Natural killer cell (primary cell): Measurements from ENCODE around the gene DIPK1A. TPM values are rescaled to one million over a fixed set of nuclear protein-coding genes. Genes with fewer than 3 reads are reported as not detected.

Experiments used
- ATAC-seq, 3 donors: fragments of 150-1000 bp in 2 of 3; fragments of 200-7000 bp in 1 of 3; cut with Tn5 transposase; 1 replicate in 1 of 3; 2 replicates in 2 of 3; pipeline ENCODE4 v1.10.0; 2021; ENCODE audit warnings: mild to moderate bottlenecking in 2 of 3, moderate library complexity in 2 of 3
- DNase-seq, 2 donors: peaks; one replicate each; pipeline versions ENCODE4 v3.0.0 to v3.0.0-alpha.2; 2013 to 2021; ENCODE audit warnings: mixed read lengths in 1 of 2
- H3K27ac ChIP-seq: one replicate; pipeline ENCODE4 v1.5.1; 2013; ENCODE audit warnings: mild to moderate bottlenecking, low read length
- H3K27me3 ChIP-seq: one replicate; pipeline ENCODE4 v1.6.1; 2013; ENCODE audit warnings: low read length; ENCODE audit not compliant: control insufficient read depth, insufficient read depth
- H3K36me3 ChIP-seq: one replicate; pipeline ENCODE4 v1.6.1; 2013; ENCODE audit warnings: low read length; ENCODE audit not compliant: control insufficient read depth, insufficient read depth
- H3K4me1 ChIP-seq: one replicate; pipeline ENCODE4 v1.6.1; 2013; ENCODE audit warnings: low read length; ENCODE audit not compliant: control insufficient read depth, insufficient read depth
- H3K4me3 ChIP-seq: one replicate; pipeline ENCODE4 v1.5.1; 2013; ENCODE audit warnings: low read length
- H3K9me3 ChIP-seq: one replicate; pipeline ENCODE4 v1.6.1; 2013; ENCODE audit warnings: low read length; ENCODE audit not compliant: control insufficient read depth, insufficient read depth
- H3K27ac Mint-ChIP-seq, 2 donors: one replicate each; pipeline ENCODE4 v1.8.0; 2022; ENCODE audit warnings: mild to moderate bottlenecking in 2 of 2, mixed read lengths in 2 of 2, moderate library complexity in 1 of 2
- H3K27me3 Mint-ChIP-seq, 2 donors: one replicate each; pipeline ENCODE4 v1.8.0; 2022; ENCODE audit warnings: low read depth in 2 of 2, mixed read lengths in 2 of 2
- H3K36me3 Mint-ChIP-seq: one replicate; pipeline ENCODE4 v1.8.0; 2022; ENCODE audit warnings: mixed read lengths
- H3K4me1 Mint-ChIP-seq, 2 donors: one replicate each; pipeline ENCODE4 v1.8.0; 2022; ENCODE audit warnings: mixed read lengths in 2 of 2
- H3K4me3 Mint-ChIP-seq: one replicate; pipeline ENCODE4 v1.8.0; 2022; ENCODE audit warnings: mild to moderate bottlenecking, moderate library complexity, mixed read lengths
- H3K9me3 Mint-ChIP-seq, 2 donors: one replicate each; pipeline ENCODE4 v1.8.0; 2022; ENCODE audit warnings: mixed read lengths in 2 of 2
- WGBS: methylation state at CpG from one replicate; pipeline ENCODE4 v1.1.7; 2013; ENCODE audit warnings: missing lambda C conversion rate; ENCODE audit not compliant: insufficient coverage; 5-methylcytosine and 5-hydroxymethylcytosine counted together
- intact Hi-C: fragments of 100-400 bp; cut with micrococcal nuclease; formaldehyde crosslinking; loops from one replicate; pipeline ENCODE4 v1.14.2; 2022
- total RNA-seq, 4 donors: library from RNA; stranded (reverse); fragments of 120-200 nt in 1 of 4; gene quantifications; one replicate each; pipeline versions ENCODE4 v1.2.3 to v1.2.4, GENCODE V29; 2013 to 2022
- TF ChIP-seq, protein P1 (sequence below): fragments of 200-600 bp; IDR thresholded peaks from one replicate; pipeline ENCODE4 v1.8.0; 2022; ENCODE audit warnings: antibody characterized with exemption

The DIPK1A gene
- total RNA-seq, 3 donors from 2014 or later (not counting 1 experiment from before 2014, with no cell fraction given), result 7.0 to 11.3 (median 11.2) TPM

DNA sequence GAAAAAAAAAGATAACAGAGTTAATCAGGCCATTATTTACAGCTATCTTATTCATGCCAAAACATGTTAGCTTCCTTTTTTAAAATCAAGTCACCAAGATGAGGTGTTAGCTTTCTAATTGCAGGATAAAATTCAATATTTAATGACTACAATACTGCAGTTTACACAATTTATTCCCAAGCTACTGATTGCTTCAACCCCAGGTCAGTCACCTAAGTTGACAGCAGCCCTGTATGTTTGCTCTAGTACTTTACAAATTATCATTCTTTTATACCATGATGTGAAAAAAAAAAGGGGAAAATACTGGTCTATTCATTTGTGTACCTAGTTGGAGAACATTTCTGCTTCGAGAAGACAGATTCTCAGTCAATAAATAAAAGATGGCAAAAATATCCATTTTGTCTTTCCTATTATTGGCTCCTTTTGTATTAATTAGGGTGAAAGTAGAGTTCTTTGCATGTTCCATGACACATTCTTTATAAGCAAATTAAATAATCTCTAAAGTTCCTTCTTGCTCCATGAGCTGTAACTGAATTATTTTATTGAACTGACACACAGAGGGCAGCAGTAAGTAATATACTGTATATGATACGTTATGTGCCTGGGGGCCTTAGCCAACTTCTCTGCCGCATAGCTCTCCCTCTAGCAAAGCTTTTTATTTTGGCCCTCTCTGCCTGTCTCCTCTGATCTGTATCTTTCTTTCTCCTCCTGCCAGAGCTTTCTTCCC, 48.0 kb downstream of the DIPK1A start:
- Mint-ChIP-seq H3K4me1 (peaks cover 26 to 36% of the 10 kb centered on the region in 2 donors), H3K36me3 (no peaks in the 10 kb centered on the region), H3K4me3 (no peak overlapping the region), H3K27me3 (no peaks in the 10 kb centered on the region), H3K9me3 (no peaks in the 10 kb centered on the region), H3K27ac (peak overlapping the region in 1 of 2 donors; percentile 14)
- no peaks in the 10 kb centered on the region for H3K9me3 ChIP-seq
- no peaks in the 10 kb centered on the region for H3K27me3 ChIP-seq
- no peak for ATAC-seq
- DNase-seq, result no peak
- 94% methylated on average over 2 of the region's 3 CpGs for WGBS
- H3K4me3 ChIP-seq, result no peak overlapping the region
- H3K36me3 ChIP-seq, result no peaks in the 10 kb centered on the region
- intact Hi-C loops, result no loop called here
- TF ChIP-seq, protein P1, sequence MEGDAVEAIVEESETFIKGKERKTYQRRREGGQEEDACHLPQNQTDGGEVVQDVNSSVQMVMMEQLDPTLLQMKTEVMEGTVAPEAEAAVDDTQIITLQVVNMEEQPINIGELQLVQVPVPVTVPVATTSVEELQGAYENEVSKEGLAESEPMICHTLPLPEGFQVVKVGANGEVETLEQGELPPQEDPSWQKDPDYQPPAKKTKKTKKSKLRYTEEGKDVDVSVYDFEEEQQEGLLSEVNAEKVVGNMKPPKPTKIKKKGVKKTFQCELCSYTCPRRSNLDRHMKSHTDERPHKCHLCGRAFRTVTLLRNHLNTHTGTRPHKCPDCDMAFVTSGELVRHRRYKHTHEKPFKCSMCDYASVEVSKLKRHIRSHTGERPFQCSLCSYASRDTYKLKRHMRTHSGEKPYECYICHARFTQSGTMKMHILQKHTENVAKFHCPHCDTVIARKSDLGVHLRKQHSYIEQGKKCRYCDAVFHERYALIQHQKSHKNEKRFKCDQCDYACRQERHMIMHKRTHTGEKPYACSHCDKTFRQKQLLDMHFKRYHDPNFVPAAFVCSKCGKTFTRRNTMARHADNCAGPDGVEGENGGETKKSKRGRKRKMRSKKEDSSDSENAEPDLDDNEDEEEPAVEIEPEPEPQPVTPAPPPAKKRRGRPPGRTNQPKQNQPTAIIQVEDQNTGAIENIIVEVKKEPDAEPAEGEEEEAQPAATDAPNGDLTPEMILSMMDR, result no peak
- no peak overlapping the region for H3K27ac ChIP-seq
- no peaks in the 10 kb centered on the region for H3K4me1 ChIP-seq

DNA sequence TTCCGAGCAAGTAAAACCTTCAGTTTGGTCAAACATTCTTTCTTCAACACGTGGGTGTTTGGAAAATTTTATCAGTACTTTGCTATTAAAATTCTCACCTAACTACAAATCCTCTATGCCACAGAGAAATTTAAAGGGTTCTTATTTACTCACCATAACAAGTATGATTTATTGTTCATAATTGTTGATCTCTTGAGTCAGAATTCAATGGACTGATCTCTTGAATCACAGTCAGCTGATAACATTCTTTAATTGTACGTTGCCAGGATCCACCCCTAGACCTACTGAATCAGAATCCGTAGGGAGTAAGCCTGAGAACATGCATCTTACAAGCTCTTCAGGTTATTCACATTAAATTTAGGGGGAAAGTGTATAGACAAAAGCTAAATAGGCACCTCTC, 51.2 kb downstream of the DIPK1A start:
- H3K4me1 ChIP-seq, result no peaks in the 10 kb centered on the region
- H3K9me3 ChIP-seq, result no peaks in the 10 kb centered on the region
- WGBS, result 100% methylated on average over 3 of the region's 4 CpGs
- TF ChIP-seq, protein P1, result no peak
- no peak overlapping the region for H3K27ac ChIP-seq
- no peak overlapping the region for H3K4me3 ChIP-seq
- intact Hi-C loops, result no loop called here
- Mint-ChIP-seq H3K27ac (no peak overlapping the region), H3K4me3 (no peak overlapping the region), H3K36me3 (no peaks in the 10 kb centered on the region), H3K27me3 (no peaks in the 10 kb centered on the region), H3K4me1 (peaks cover 22 to 28% of the 10 kb centered on the region in 2 donors), H3K9me3 (no peaks in the 10 kb centered on the region)
- no peaks in the 10 kb centered on the region for H3K27me3 ChIP-seq
- DNase-seq, result no peak
- ATAC-seq, result no peak
- no peaks in the 10 kb centered on the region for H3K36me3 ChIP-seq

DNA sequence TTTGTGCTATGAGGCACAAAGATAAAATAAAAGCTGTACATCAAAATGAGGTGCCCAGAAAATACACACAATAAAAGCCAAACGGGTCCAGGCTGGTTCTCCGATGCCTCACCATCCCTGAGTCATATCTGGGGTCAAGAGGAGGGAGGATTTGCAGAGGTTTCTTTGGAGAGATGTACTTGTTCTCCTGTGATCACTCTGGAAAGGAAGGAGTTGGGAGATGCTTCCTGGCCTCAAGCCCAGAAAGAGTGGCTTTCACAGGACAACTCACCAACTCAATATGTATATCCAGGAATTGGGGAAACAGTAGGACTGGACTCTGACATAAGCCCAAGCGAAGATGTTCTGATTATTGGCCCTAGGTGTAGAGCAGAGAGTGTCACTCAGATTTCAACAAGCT, 51.9 kb downstream of the DIPK1A start:
- 100% methylated on average over 3 of the region's 3 CpGs for WGBS
- Histone ChIP-seq H3K36me3 (no peaks in the 10 kb centered on the region), H3K4me1 (no peaks in the 10 kb centered on the region), H3K4me3 (no peak overlapping the region), H3K27ac (no peak overlapping the region), H3K9me3 (no peaks in the 10 kb centered on the region), H3K27me3 (no peaks in the 10 kb centered on the region)
- no peaks in the 10 kb centered on the region for H3K27me3 Mint-ChIP-seq
- intact Hi-C loops, result no loop called here
- no peaks in the 10 kb centered on the region for H3K9me3 Mint-ChIP-seq
- H3K4me1 Mint-ChIP-seq, result peaks cover 22 to 27% of the 10 kb centered on the region in 2 donors
- no peak overlapping the region for H3K27ac Mint-ChIP-seq
- DNase-seq (no peak), ATAC-seq (no peak)
- H3K4me3 Mint-ChIP-seq, result no peak overlapping the region
- TF ChIP-seq, protein P1, result no peak
- H3K36me3 Mint-ChIP-seq, result no peaks in the 10 kb centered on the region
